ENCODE measurements around the gene SP140.
"Not testable (repeated sequence)": the region's sequence is repeated elsewhere in the genome, so short reads cannot be mapped to it uniquely, and the experiment has no call there.

Gene SP140

GRCh38 chr2:230226051-230226551, 565 bp downstream of the SP140 start:
- DNase-seq (ENCODE audit: low read depth): no peak

DNA sequence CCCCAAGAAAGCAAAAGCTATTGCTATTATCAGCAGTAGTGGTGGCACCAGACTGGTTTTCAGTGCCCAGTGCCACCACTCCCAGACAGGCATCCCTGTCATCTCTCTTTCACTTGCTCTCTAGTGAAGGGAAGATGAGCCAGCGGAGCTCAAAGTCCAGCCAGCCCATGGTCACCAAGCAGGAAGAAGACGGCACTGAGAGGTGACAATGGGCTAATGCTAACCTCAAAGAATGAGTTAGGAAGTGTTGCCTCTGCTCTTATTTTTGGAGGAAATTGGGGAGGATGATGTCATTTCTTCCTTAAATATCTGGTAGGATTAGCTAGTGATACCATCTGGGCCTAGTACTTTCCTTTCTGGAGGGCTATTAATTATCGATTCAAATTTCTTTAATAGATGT, 1.7 kb downstream of the SP140 start:
- DNase-seq (ENCODE audit: low read depth): no peak

GRCh38 chr2:230230087-230230486, 4.6 kb downstream of the SP140 start:
- DNase-seq (ENCODE audit: low read depth): peak; percentile 61

DNA sequence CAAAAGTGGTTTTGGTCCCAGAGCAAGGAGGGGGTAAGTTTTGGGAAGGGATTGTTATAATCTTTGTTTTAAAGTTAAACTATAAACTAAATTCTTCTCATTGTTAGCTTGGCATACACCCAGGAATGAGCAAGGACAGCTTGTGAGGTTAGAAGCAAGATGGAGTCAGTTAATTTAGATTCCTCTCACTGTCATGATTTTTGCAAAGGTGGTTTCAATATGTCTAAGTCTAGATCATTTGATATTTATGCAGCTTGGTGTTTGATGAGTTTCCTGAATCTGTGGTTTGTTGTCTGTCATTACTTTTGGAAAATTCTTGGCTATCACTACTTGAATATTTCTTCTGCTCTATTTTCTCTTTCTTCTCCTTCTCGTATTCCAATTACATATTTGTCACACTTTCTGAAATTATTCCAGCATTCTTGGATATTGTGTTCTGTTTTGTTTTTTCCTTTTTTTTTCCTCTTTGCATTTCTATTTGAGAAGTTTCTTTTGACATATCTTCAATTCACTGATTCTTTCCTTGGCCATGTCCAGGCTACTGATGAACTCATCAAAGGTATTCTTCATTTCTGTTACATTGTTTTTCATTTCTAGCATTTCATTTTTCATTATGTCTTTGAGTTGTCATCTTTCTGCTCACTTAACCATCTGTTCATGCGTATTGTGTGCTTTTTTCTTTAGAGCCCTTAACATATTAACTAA, 5.1 kb downstream of the SP140 start:
- DNase-seq (ENCODE audit: low read depth): peak; percentile 34

DNA sequence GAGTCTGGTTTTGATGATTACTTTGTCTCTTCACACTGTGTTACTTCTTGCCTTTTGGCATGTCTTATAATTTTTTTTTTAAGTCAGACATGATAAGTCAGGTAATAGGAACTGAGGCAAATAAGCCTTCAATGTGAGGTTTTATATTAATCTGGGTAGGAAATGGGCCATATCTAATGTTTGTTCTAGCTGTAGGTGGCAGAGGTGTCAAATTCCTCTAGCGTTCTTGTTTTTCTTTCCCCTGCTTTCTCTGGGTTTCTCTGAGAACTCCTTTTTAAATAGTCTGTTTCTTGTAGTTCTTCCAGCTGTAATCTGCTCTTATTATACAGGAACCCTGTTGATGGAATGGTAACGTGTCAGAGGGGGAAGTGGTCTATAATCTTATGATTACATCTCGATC, 5.7 kb downstream of the SP140 start:
- no peak for DNase-seq (ENCODE audit: low read depth)

DNA sequence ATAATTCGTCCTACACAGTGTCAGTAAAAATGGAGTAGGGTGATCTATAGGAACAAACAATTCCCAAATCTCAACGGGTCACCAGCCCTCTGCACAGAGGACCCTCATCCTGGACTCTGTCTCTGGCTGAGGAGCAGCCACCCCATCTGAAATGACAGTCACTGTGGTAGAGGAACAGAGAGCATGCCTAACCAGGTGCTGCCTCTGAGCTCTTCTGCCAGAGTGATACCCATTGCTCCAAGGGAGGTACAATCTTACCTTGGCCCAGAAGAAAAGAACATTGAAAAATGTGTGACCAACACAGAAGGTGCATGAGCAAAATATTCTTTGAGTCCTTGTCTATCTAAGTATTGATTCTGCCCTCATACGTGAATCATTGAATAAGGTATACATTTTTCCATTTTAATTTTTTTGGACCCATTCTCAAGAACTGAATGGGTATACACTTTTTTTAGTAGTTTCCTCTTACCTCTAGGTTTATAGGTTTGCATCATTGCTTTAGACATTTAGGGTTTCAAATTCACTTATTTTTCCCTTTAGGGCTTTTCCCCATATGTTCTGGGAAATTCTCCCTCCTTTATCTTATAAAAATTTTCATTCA, 8.7 kb downstream of the SP140 start:
- DNase-seq (ENCODE audit: low read depth): no peak

DNA sequence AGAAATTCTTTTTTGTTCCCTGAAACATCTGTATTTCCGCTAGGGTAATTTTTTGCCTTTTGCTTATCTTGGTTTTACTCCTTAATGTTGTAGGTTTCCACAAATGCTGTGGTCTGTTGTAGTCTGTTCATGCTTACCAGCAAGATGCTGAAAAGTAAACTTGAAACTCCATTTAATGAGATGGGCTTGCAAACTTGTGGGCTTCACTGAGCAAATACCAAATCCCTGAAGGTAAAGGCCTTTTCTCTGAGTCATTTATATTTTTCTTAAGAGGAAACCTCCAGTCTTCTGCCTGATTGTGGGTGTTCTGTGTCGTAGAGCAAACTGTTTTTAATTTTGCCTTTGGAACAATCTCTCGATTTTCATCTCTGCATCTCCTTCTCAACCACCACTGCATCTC, 9.3 kb downstream of the SP140 start:
- peak; percentile 4 for DNase-seq (ENCODE audit: low read depth)

GRCh38 chr2:230244211-230244610, 18.7 kb downstream of the SP140 start:
- no peak for DNase-seq (ENCODE audit: low read depth)

DNA sequence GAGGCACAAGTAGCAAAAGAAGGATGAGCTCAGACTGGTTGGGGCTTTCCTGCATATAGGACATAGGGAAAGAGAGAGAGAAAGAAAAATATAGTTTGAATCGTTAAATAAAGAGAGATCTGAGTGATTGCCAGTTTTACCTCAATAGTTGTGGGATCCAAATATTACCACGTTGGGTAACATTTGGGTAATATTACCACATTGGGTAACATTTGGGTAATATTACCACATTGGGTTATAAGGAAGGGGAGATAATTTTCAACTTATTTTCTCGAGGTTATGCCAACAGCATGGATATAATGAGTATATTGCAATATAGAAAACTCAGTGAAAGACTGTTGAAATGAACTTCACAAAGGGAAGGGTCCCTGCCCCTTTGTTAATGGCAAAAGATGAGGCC, 20.7 kb downstream of the SP140 start:
- DNase-seq (ENCODE audit: low read depth): no peak

GRCh38 chr2:230250231-230250630, 24.7 kb downstream of the SP140 start:
- no peak for DNase-seq (ENCODE audit: low read depth)

GRCh38 chr2:230254152-230254881, 28.8 kb downstream of the SP140 start:
- DNase-seq (ENCODE audit: low read depth): no peak

DNA sequence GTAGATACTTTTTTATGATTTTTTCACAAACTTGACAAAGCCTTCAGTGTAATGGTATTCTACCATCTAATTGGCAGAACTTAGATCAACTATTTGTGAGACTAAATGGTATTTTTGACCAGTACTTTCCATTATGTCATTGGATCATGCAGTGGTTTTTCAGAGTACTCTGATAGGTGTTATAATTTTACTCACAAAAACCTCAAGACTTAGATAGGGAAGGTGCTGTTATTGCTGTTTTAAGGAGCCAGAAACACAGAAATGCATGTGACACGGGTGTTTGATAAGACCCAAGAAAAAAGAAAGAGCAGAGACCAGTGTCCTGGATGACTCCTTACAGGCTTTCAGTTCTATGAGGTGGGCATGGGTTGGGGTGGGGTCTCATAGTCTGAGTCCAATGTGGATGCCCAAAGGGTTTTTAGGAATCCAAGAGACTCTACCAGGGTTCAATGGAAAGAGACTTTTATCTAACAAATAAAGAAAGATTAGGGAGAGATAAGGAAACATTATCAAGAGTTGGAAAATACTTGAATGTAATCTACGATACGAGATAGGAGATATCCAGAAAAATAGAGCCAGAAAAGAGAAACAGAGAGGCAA, 31.3 kb downstream of the SP140 start:
- DNase-seq (ENCODE audit: low read depth): no peak

- no peak for DNase-seq (ENCODE audit: low read depth)
These were observed 32.9 kb downstream of the SP140 start for GRCh38 chr2:230258483-230258882.

DNA sequence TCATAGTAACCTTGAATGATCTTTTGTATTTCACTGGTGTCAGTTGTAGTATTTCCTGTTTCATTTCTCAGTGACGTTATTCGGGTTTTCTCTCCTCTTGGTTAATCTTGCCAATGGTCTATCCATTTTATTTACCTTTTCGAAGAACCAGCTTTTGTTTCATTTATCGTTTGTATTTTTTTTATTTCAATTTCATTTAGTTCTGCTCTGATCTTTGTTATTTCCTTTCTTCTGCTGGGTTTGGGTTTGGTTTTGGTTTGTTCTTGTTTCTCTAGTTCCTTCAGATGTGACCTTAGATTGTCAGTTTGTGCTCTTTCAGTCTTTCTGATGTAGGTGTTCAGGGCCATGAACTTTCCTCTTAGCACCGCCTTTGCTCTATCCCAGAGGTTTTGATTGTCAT, 36.7 kb downstream of the SP140 start:
- no peak for DNase-seq (ENCODE audit: low read depth)

DNA sequence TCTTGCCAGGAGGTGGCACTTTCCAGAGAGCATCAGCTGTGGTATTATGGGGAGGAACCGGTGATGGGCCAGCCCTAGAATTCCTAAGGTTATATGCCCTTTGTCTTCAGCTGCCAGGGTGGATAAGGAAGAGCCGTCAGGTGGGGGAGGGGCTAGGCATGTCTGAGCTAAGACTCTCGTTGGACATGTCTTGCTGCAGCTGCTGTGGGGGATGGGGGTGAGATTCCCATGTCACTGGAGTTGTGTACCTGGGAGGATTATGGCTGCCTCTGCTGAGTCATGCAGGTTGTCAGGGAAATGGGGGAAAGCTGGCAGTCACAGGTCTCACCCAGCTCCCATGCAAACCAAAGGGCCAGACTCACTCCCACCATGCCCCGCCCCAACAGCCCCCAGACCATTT, 39.4 kb downstream of the SP140 start:
- DNase-seq (ENCODE audit: low read depth): not testable (repeated sequence)

GRCh38 chr2:230266638-230267037, 41.1 kb downstream of the SP140 start:
- DNase-seq (ENCODE audit: low read depth): no peak

- no peak for DNase-seq (ENCODE audit: low read depth)
These were observed 41.5 kb downstream of the SP140 start for GRCh38 chr2:230267059-230267458.

DNA sequence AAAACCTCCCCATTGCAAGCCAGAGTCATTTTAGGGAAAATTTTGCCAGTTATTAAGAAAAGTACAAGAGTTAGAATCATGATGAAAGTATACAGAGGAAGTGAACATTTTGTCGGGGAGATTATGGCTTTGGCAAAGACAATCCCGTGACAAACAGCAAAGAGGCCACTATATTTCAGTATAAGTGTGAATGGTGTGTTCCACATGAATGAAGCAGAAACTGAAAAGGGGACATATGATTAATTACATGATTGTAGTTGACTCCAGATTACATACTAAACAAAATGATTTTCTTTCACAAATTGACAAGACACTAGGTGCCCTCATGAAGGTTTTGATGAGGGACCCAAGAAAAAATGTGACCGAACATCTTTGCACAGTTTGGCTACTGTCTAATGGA, 42.0 kb downstream of the SP140 start:
- no peak for DNase-seq (ENCODE audit: low read depth)

DNA sequence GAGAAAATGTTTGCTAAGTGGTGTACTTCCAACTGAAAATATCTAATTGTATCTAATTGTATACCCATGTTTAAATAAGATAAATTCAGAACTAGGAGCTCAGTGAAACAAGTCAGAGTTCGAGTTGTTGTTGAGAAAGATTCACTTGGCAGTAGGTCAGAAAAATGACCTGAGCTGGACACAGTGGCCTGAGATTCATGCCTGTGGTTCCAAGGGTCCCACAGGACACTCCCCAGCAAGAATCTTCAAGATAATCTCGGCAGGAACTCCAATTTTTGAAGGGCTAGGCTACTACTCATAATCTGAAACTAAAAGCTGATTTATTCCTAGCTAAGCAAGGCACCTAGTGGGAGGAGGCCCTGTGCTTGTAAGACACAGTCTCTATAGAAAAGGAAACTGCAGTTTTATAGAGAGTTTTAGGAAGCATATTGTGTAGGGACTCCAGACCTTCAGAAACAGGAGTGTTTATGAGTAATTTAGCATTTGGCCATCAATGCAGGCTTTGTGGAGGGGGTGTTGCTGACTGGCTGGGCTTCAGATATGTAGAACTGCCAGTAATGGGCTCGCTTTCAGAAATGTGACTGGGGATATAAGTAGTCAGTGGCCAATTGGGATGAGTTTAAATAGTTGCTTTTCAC, 43.2 kb downstream of the SP140 start:
- DNase-seq (ENCODE audit: low read depth): no peak

GRCh38 chr2:230269715-230270114, 44.2 kb downstream of the SP140 start:
- no peak for DNase-seq (ENCODE audit: low read depth)

GRCh38 chr2:230282936-230283335, 57.4 kb downstream of the SP140 start:
- DNase-seq (ENCODE audit: low read depth): no peak

DNA sequence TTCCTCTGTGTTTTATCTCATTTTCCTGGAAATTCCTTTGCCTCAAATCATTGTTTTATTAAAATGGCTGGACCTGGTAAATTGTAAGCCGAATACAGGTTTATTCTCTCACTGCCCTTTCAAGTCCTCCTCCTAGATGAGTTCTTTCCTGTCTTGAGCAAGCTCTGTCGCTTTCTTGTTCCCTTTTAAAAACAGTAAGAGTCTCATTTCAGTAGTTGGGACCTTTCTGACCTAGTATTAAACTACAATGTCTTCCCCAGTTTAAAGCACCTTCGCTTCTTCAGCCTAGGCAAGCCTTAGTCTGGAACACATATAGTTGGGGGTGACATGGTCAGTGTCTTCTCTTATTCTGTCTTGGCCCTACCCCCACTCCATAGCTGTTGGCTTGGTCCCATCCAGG, 60.5 kb downstream of the SP140 start:
- no peak for DNase-seq (ENCODE audit: low read depth)

Data from EH (cell line).